M059J (cell line): Measurements from ENCODE around the gene HAO2. TPM values are rescaled to one million over a fixed set of nuclear protein-coding genes. Genes with fewer than 3 reads are reported as not detected.

Experiments
- DNase-seq: peaks from one replicate; pipeline ENCODE4 v3.0.0-alpha.2; 2012; ENCODE audit warnings: low read depth
- total RNA-seq: library from RNA; depleted of rRNA; stranded (reverse); fragments of >200 nt; shearing (Covaris generic); gene quantifications from 2 replicates; pipeline ENCODE4 v1.2.3, GENCODE V29; 2014; rRNA removed

Gene HAO2
- total RNA-seq, 1 experiment from 2014 or later, result not detected

DNA sequence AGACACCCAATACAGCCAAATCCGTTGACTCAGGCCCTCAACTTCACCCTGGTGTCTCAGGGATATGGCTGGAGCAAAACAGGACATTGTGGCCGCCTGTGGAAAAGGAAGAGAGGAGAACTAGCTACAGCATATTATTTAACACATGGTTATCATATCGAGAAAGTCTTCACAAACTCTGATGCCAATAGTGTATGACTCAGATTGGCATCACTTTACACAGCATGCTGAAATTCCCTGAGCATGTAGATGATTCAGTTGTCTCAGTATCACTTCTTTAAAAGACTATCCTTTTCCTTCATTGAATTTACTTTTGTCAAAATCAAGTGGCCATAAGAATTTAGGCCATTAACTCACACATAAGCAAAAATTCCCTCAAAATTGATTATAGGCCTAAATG, 66.5 kb downstream of the HAO2 start:
- peak; percentile 5 for DNase-seq

DNA sequence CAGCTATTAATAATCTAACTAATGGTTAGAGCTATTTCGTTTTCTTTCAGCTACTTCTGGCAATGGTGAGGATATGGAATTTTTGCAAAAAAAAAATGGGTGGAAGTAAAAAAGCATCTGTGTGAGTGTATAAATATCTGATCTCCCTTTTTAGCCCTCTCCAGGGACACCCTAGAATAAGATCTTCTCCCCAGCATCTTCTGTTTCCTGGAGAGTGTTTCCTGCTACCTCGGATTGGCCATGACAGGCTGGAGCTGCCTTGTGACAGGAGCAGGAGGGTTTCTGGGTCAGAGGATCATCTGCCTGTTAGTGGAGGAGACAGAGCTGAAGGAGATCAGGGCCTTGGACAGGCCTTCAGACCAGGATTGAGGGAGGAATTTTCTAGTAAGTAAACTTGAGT, 70.2 kb downstream of the HAO2 start:
- no peak for DNase-seq

DNA sequence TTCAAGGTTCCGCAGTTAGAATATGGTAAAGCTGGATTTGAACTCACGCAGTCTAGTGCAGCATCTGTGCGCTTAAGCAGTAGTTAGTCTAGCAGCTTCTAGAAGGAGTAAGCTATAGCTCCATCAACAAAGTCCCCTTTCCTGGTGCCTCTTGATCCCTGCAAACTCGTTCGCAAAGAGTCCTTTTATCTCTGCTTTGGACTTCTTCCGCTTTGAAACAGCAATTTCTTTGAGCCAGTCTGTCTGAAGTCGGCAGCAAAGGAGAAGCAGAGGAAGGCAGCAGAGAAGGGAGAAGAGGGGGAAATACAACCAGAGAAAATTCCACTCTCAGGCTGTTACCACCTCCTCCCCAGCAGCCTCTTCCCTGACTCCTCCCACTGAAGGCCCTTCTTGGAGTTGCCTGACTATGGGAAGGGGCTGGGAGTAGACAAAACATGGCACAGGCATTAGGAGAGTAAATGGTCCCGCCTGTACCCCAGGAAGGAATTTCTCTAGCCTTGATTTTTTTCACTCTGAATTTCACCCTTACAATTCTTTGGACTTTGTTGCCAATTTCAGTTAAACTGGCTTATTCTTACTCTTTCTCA, 72.2 kb downstream of the HAO2 start:
- DNase-seq, result no peak

DNA sequence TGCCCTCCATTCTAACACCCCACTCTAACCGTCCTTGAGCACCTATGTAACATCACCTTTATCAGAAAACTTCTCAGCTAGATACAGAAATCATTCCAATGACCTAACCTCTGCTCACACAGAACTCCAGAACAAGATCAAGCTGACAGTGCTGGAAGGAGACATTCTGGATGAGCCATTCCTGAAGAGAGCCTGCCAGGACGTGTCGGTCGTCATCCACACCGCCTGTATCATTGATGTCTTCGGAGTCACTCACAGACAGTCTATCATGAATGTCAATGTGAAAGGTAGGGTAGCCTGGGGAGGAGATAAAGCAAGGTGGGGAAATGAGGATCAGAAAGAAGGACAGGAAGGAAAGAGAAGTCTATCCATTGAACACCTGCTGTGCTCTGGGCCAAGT, 74.2 kb downstream of the HAO2 start:
- no peak for DNase-seq

Other genes starting within 250 kb of the HAO2 start
- gene WARS2, start 228.1 kb upstream of the HAO2 start, total RNA-seq, result 9.7 and 12.9 TPM in 2 replicates
- not detected in 2 replicates for gene HSD3B2, start 46.4 kb downstream of the HAO2 start, total RNA-seq
- gene HSD3B1, start 138.4 kb downstream of the HAO2 start, total RNA-seq, result not detected in 2 replicates